Karpas-422 (cell line): Measurements from ENCODE around the gene IFITM10. TPM values are rescaled to one million over a fixed set of nuclear protein-coding genes. Genes with fewer than 3 reads are reported as not detected.

Experiments used
- DNase-seq: peaks from one replicate; pipeline ENCODE4 v3.0.0-alpha.2; 2015
- H2AFZ ChIP-seq: fragments of 200-600 bp; sonication (generic); 2 replicates; pipeline ENCODE4 v1.6.1; 2014; ENCODE audit warnings: antibody characterized with exemption, low read length, mixed read lengths
- H3K27ac ChIP-seq: fragments of 200-600 bp; sonication (generic); 2 replicates; pipeline ENCODE4 v1.5.1; 2014; ENCODE audit warnings: mild to moderate bottlenecking, low read length, moderate library complexity
- H3K27me3 ChIP-seq: fragments of 200-600 bp; sonication (generic); 2 replicates; pipeline ENCODE4 v1.6.1; 2014; ENCODE audit warnings: low read length, mixed read lengths
- H3K36me3 ChIP-seq: fragments of 200-600 bp; sonication (generic); 2 replicates; pipeline ENCODE4 v1.6.1; 2014; ENCODE audit warnings: low read length, mixed read lengths; ENCODE audit not compliant: insufficient read depth
- H3K4me1 ChIP-seq: fragments of 200-600 bp; sonication (generic); 2 replicates; pipeline ENCODE4 v1.6.1; 2014; ENCODE audit warnings: mild to moderate bottlenecking, low read length, mixed read lengths
- H3K4me2 ChIP-seq: fragments of 200-600 bp; sonication (generic); 2 replicates; pipeline ENCODE4 v1.6.1; 2014; ENCODE audit warnings: low read length, low read depth, mild to moderate bottlenecking; ENCODE audit not compliant: poor library complexity, severe bottlenecking
- H3K4me3 ChIP-seq: fragments of 200-600 bp; sonication (generic); 2 replicates; pipeline ENCODE4 v1.5.1; 2014; ENCODE audit warnings: mild to moderate bottlenecking, antibody characterized with exemption, low read length, mixed read lengths
- H3K79me2 ChIP-seq: fragments of 200-600 bp; sonication (generic); 2 replicates; pipeline ENCODE4 v1.6.1; 2014; ENCODE audit warnings: mild to moderate bottlenecking, low read length, mixed read lengths
- H3K9ac ChIP-seq: fragments of 200-600 bp; sonication (generic); 2 replicates; pipeline ENCODE4 v1.6.0; 2014; ENCODE audit warnings: low read length
- H3K9me2 ChIP-seq: fragments of 200-600 bp; sonication (generic), shearing (Covaris generic); replicated peaks from 2 replicates; pipeline ENCODE4 v1.6.0; 2014; ENCODE audit warnings: mild to moderate bottlenecking, low read length, moderate library complexity; ENCODE audit not compliant: insufficient read depth
- H3K9me3 ChIP-seq: fragments of 300-700, 200-600 bp; sonication (generic); 2 replicates; pipeline ENCODE4 v1.6.1; 2014; ENCODE audit warnings: low read length, mixed read lengths
- H4K20me1 ChIP-seq: fragments of 200-600 bp; sonication (generic); 2 replicates; pipeline ENCODE4 v1.6.1; 2014; ENCODE audit warnings: mild to moderate bottlenecking, antibody characterized with exemption, low read length, low read depth; ENCODE audit not compliant: insufficient read depth
- total RNA-seq: library from RNA; depleted of rRNA; stranded (reverse); fragments of >200 nt; shearing (Covaris generic); gene quantifications from 2 replicates; pipeline ENCODE4 v1.2.3, GENCODE V29; 2014; ENCODE audit warnings: low replicate concordance

Gene IFITM10
- total RNA-seq, 1 experiment from 2014 or later: not detected

DNA sequence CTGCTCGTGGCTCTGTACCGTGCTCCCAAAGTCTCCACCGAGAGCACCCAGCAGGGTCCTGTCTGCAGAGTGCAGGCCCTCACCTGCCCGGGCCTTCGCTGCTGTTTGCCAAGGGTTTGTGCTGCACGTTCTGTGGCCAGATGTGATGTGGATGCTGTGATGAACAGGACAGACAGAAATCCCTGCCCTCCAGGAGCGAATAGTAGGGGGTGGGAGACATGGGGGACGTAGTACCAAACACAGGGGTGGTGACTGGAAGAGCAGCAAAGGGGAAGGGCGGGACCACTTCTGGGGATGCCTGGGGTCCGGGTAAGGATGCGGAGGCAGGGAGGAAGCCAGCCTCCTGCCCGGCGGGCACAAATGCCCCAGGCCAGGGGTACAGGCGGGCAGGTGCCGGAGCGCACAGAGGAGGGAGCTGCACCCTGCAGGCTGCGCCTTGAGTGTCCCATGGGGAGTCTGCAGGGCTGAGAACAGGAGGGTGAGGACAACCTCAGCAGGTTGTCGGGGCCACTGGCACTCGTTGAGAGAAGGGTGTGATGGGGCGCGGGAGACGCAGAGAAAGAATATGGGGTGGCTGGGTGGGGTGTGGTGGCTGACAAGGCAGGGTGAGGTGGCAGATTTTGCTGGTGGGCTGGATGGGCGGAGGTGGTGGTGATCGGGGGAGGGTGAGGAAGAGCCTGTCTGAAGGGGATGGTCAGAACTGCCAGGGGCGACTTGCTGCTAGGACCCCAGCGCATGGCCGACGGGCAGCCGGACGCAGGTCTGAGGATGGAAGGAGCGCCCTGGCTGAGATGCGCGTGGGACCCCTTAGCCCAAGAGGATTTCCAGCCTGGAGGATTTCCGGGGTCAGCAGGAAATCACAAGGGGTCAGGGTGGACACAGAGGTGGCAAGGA, 29.7 kb upstream of the IFITM10 start:
- Histone ChIP-seq H3K9me3 (no peaks in the 10 kb centered on the region), H3K4me2 (no peak overlapping the region), H3K4me1 (no peaks in the 10 kb centered on the region), H3K9me2 (no peaks in the 10 kb centered on the region), H3K4me3 (no peak overlapping the region), H3K9ac (no peak overlapping the region), H3K79me2 (no peaks in the 10 kb centered on the region), H4K20me1 (no peaks in the 10 kb centered on the region), H3K27me3 (no peaks in the 10 kb centered on the region), H3K27ac (no peak overlapping the region), H3K36me3 (no peaks in the 10 kb centered on the region), H2AFZ (no peak overlapping the region)
- DNase-seq: no peak

DNA sequence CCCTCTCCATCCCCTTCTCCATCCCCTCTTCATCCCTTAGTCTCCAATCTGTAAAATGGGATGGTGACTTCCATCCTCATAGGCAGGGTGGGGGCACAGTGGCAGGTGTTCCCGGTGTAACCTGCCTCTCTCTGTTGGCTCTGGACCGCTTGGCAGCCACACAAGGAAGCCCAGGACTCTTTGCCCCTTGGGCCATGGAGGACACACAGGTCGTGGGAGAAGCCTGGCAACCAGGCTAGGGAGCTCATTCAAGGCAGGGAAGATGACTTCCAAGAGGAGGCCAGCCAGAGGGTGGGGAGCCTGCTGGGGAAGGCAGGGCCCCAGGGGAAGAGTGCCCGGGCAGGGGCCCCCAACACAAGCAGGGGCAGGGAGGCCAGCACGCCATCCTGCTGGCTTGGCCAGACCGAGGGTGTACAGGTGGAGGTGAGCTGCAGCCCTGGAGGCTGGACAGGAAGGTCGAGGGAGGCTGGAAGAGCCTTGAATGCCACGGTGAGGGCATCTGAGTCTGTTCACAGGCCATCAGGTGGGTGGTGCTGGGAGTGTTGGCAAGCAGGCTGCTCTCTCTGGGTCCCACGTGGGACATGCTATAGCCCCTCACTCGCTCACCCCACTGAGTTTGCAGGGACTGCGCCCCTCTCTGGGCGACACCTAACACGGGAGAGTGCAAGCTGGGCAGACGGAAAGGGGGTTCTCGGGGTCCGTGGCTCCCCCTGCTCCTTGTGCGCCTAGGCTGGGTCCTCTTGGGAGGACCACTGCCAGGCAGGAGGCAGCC, 28.8 kb upstream of the IFITM10 start:
- Histone ChIP-seq H4K20me1 (no peaks in the 10 kb centered on the region; the same call in 1 of the 2 replicates), H3K9me3 (no peaks in the 10 kb centered on the region), H3K27ac (no peak overlapping the region), H3K36me3 (no peaks in the 10 kb centered on the region), H3K27me3 (no peaks in the 10 kb centered on the region), H3K4me3 (no peak overlapping the region), H3K9me2 (no peaks in the 10 kb centered on the region), H3K79me2 (no peaks in the 10 kb centered on the region), H3K4me2 (no peak overlapping the region), H2AFZ (no peak overlapping the region), H3K9ac (no peak overlapping the region), H3K4me1 (no peaks in the 10 kb centered on the region)
- DNase-seq: no peak

DNA sequence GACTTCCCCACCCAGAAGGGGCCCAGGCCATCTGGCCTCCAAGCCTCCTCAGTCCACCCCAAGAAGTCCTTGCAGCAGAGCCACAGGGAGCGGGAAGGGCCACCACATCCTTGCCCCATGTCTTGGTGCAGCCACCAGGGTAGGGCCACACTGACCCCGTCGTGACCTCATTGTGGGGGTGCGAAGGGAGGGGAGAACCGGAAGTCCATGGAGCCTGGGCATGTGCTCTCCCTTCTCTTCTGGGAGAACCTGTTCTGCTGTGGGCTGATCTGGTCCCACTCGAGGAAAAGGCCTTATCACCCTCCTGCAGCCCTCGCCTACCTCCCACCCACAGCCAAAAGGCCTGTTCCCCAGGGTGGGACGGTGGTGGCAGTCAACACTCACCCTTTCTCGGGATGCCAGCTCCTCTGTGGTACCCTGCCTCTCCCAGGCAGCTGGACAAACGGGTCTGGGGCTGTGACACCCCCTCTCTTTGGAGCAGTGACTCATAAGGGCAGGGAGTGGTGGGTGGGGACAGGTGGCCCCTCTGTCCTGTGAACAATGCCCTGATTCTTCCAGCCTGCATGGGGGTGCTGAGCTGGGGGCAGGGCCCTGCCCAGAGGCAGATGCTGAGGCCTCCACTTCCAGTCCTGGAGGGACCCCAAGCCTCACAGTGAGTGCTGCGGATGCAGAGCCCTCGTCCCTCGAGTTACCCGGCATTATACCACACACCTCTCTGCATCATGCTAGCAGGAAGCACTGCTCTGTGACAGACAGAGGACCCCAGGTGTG, 27.9 kb upstream of the IFITM10 start:
- no peak overlapping the region for H3K4me2 ChIP-seq

DNA sequence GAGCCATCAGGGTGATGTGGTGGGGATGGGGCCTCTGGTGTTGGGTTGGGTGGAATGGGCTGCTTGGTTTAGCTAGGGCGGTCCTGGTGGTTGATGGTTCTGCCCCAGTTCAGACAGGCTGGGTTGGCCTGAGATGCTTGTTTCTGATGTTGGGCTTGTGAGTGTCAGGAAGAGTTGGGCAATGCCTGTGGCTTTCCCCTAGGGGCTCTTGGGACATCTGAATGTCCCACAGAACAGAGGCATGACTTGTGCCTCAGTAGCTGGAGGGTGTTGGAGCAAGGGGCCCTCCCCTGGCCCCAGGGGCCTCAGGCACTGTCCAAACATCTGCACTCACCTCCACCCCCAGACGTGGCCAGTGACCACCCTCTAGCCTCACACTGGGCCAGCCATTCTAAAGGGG, 27.3 kb upstream of the IFITM10 start:
- Histone ChIP-seq H3K36me3 (no peaks in the 10 kb centered on the region), H3K27me3 (no peaks in the 10 kb centered on the region), H3K9me3 (no peaks in the 10 kb centered on the region), H3K9me2 (no peaks in the 10 kb centered on the region), H3K79me2 (no peaks in the 10 kb centered on the region), H3K4me2 (no peak overlapping the region), H2AFZ (no peak overlapping the region), H3K4me3 (no peak overlapping the region), H3K9ac (no peak overlapping the region), H3K27ac (no peak overlapping the region), H3K4me1 (no peaks in the 10 kb centered on the region), H4K20me1 (no peaks in the 10 kb centered on the region; the same call in 1 of the 2 replicates)
- no peak for DNase-seq

More for the DNA sequence above, 27.9 kb upstream of the IFITM10 start:
- Histone ChIP-seq H2AFZ (no peak overlapping the region), H3K79me2 (no peaks in the 10 kb centered on the region), H3K27ac (no peak overlapping the region), H3K9me2 (no peaks in the 10 kb centered on the region), H3K4me3 (no peak overlapping the region), H3K27me3 (no peaks in the 10 kb centered on the region), H3K9ac (no peak overlapping the region), H3K9me3 (no peaks in the 10 kb centered on the region), H4K20me1 (no peaks in the 10 kb centered on the region; the same call in 1 of the 2 replicates), H3K4me1 (no peaks in the 10 kb centered on the region), H3K36me3 (no peaks in the 10 kb centered on the region)
- DNase-seq: no peak

DNA sequence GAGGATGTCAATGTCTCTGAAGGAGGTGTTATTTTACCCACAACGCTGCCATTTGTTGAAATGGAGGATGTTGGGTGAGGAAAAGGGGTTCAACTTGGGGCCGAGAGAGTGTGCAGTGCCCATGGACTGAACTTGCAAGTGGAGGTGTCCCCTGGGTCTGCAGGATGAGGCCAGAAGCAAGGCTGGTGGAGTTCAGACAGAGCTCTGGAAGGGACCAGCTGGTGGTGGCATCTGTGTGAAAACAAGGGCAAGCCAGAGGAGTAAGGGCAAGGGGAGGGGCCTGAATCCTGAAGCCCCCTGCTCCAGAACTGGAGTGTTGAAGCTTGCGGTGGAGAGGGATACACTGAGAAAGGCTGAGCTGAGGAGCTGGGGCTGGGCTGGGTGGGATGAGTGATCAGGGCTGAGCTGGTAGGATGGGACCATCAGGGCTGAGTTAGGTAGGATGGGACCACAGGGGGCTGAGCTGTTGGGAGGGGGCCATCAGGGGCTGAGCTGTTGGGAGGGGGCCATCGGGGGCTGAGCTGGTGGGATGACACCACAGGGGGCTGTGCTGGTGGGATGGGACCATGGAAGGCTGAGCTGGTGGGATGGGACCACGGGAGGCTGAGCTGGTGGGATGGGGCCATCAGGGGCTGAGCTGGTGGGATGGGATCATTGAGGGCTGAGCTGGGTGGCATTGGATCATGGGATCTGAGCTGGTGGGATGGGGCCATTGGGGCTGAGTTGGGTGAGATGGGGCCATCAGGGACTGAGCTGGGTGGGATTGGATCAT, 26.7 kb upstream of the IFITM10 start:
- Histone ChIP-seq H2AFZ (no peak overlapping the region), H3K9me2 (no peaks in the 10 kb centered on the region), H3K4me3 (no peak overlapping the region), H3K9me3 (no peaks in the 10 kb centered on the region), H3K79me2 (no peaks in the 10 kb centered on the region), H4K20me1 (no peaks in the 10 kb centered on the region; the same call in 1 of the 2 replicates), H3K27ac (no peak overlapping the region), H3K4me1 (no peaks in the 10 kb centered on the region; the same call in 1 of the 2 replicates), H3K27me3 (no peaks in the 10 kb centered on the region), H3K4me2 (no peak overlapping the region), H3K9ac (no peak overlapping the region), H3K36me3 (no peaks in the 10 kb centered on the region)
- no peak for DNase-seq

DNA sequence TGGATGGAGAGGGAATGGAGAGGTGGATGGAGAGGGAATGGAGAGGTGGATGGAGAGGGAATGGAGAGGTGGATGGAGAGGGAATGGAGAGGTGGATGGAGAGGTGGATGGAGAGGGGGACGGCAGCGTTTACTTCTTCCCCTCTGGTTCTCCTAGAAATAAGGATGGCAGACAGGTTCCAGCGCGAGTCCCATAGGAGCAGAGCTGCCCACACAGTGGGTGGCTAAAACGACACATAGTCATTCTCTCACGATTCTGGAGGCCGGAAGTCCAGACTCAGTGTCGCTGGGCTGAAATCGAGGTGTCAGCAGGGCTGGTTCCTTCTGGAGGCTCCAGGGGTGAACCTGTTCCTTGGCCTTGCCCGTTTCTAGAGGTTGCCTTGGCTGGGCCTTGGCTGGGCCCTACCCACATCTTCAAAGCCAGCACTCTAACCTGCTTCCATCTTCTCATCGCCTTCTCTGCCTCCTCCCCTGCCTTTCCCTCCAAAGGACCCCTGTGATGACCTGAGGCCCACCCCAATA, 26.0 kb upstream of the IFITM10 start:
- H3K36me3 ChIP-seq: no peaks in the 10 kb centered on the region
- H3K79me2 ChIP-seq: no peaks in the 10 kb centered on the region
- H3K9me2 ChIP-seq: no peaks in the 10 kb centered on the region
- H3K4me1 ChIP-seq: no peaks in the 10 kb centered on the region; the same call in 1 of the 2 replicates
- H2AFZ ChIP-seq: no peak overlapping the region
- H3K4me2 ChIP-seq: no peak overlapping the region
- no peak for DNase-seq
- no peaks in the 10 kb centered on the region; the same call in 1 of the 2 replicates for H4K20me1 ChIP-seq
- no peak overlapping the region for H3K4me3 ChIP-seq
- no peaks in the 10 kb centered on the region for H3K27me3 ChIP-seq
- no peak overlapping the region for H3K9ac ChIP-seq
- H3K27ac ChIP-seq: no peak overlapping the region
- no peaks in the 10 kb centered on the region for H3K9me3 ChIP-seq

DNA sequence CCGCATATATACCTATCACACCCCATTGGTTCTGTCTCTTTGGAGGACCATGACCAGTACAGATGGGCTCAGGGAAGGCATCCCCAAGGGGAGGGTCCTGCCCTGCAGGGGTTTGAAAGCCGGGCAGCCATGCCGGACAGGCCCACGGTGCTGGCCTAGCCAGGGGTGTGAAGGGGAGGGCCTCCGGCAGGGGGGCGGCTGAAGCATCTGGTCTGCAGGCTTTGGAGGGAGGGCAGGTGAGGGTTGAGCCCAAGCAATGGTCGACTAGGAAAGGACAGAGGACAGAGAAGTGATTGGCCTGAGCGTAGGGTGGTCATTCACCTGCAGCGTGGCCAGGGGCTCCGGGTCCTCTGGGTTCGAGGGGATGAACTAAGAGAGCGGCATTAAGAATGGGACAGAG, 24.5 kb upstream of the IFITM10 start:
- Histone ChIP-seq H4K20me1 (no peaks in the 10 kb centered on the region; the same call in 1 of the 2 replicates), H3K4me3 (no peak overlapping the region), H3K27me3 (no peaks in the 10 kb centered on the region), H3K4me1 (no peaks in the 10 kb centered on the region; the same call in 1 of the 2 replicates), H3K4me2 (no peak overlapping the region), H3K36me3 (no peaks in the 10 kb centered on the region), H3K9ac (no peak overlapping the region), H3K9me3 (no peaks in the 10 kb centered on the region), H2AFZ (no peak overlapping the region), H3K27ac (no peak overlapping the region), H3K9me2 (no peaks in the 10 kb centered on the region), H3K79me2 (no peaks in the 10 kb centered on the region)
- no peak for DNase-seq
